Mucosa of descending colon (tissue), 3 donors: Measurements from ENCODE around the gene KRT82. TPM values are rescaled to one million over a fixed set of nuclear protein-coding genes. Genes with fewer than 3 reads are reported as not detected.

Experiments
- ATAC-seq: fragments of 200-7000 bp; cut with Tn5 transposase; one replicate; pipeline ENCODE4 v1.9.1; 2020; ENCODE audit warnings: mild to moderate bottlenecking, moderate library complexity
- DNase-seq, 3 donors: peaks; one replicate each; pipeline ENCODE4 v3.0.0-alpha.2; 2020
- H3K36me3 ChIP-seq: fragments of 200-600 bp; one replicate; pipeline ENCODE4 v1.8.0; 2021; ENCODE audit warnings: low read depth, mild to moderate bottlenecking
- H3K4me1 ChIP-seq: fragments of 200-600 bp; one replicate; pipeline ENCODE4 v1.8.0; 2021; ENCODE audit warnings: low read depth, mild to moderate bottlenecking
- H3K4me3 ChIP-seq: fragments of 200-600 bp; one replicate; pipeline ENCODE4 v1.8.0; 2021; ENCODE audit warnings: mild to moderate bottlenecking
- H3K9me3 ChIP-seq: fragments of 200-600 bp; one replicate; pipeline ENCODE4 v1.8.0; 2021; ENCODE audit warnings: mild to moderate bottlenecking
- intact Hi-C, 2 donors: fragments of 100-400 bp; cut with DNase I in 1 of 2; cut with micrococcal nuclease in 1 of 2; formaldehyde crosslinking; loops; one replicate each; pipeline versions ENCODE4 v1.11.0 to v1.11.1; 2022; cut with DNase I, micrococcal nuclease
- total RNA-seq, 3 donors: library from RNA; stranded (reverse); fragmentation: NEBNext Ultra II Directional in 2 of 3; extraction: Animal tissue kit (Norgen Biotek cat#: 25700) in 2 of 3; gene quantifications; one replicate each; pipeline versions ENCODE4 v1.2.1 to v1.2.4, GENCODE V29; 2021 to 2023
- TF ChIP-seq, protein P1 (sequence below): fragments of 200-600 bp; IDR thresholded peaks from one replicate; pipeline ENCODE4 v1.8.0; 2022; ENCODE audit warnings: antibody characterized with exemption, mild to moderate bottlenecking
- donor health status: DM: no; HTN: no; CAD: no; lungs with moderate emphysema.
- donor health status: DM: no; HTN: no; CAD: no.
- donor health status: DM: no; HTN: yes; CAD: no.

The KRT82 gene
- total RNA-seq, 3 donors from 2014 or later = not detected

DNA sequence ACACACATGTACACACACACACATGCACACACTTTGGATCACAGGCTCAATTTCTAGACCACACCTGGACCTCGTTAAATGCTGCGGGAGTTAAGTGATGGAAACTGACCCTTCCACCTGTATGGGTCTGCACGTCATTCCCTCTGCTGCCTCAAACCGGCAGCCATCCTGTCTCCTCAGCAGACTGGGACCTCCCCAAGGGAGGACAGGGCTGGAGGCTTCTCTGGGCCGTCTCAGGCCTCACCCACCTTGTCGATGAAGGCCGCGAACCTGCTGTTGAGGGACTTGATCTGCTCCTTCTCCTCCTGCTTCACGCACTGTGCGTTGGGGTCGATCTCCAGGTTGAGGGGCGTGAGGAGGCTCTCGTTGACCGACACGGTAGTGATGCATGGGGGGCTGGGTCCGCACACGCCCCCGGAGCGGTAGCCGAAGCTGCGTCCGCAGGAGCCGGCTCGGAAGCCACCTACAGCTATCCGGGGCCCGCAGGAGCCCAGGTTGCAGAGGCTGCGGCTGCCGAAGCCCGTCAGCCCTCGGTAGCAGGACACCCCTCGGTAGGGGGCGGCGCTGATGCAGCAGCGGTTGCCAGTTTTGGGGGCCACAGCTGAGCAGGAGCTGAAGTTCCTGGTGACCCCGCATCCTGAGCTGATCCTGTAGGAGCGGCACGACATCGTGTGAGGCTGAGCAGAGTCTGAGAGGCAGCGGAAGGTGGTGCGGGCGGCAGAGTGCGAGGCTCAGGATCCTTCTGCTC, 39.2 kb downstream of the KRT82 start, which contains the start of gene KRT85:
Gene KRT85, minus strand, starts transcription at position 744 of the 748 bp plus-strand sequence. Its CDS starts 76 bp downstream, at position 668.
- DNase-seq = no peak
- Histone ChIP-seq H3K9me3 (no peaks in the 10 kb centered on the region), H3K4me1 (no peaks in the 10 kb centered on the region), H3K36me3 (no peaks in the 10 kb centered on the region), H3K4me3 (no peak within 1 kb of the TSS)
- no peak for ATAC-seq
- TF ChIP-seq, protein P1, sequence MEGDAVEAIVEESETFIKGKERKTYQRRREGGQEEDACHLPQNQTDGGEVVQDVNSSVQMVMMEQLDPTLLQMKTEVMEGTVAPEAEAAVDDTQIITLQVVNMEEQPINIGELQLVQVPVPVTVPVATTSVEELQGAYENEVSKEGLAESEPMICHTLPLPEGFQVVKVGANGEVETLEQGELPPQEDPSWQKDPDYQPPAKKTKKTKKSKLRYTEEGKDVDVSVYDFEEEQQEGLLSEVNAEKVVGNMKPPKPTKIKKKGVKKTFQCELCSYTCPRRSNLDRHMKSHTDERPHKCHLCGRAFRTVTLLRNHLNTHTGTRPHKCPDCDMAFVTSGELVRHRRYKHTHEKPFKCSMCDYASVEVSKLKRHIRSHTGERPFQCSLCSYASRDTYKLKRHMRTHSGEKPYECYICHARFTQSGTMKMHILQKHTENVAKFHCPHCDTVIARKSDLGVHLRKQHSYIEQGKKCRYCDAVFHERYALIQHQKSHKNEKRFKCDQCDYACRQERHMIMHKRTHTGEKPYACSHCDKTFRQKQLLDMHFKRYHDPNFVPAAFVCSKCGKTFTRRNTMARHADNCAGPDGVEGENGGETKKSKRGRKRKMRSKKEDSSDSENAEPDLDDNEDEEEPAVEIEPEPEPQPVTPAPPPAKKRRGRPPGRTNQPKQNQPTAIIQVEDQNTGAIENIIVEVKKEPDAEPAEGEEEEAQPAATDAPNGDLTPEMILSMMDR = no peak
- intact Hi-C loops = loop anchor here in 1 of 2 donors (10.0 kb wide), 1 partner anchor 508 kb away; no protein-coding TSS in a partner anchor

DNA sequence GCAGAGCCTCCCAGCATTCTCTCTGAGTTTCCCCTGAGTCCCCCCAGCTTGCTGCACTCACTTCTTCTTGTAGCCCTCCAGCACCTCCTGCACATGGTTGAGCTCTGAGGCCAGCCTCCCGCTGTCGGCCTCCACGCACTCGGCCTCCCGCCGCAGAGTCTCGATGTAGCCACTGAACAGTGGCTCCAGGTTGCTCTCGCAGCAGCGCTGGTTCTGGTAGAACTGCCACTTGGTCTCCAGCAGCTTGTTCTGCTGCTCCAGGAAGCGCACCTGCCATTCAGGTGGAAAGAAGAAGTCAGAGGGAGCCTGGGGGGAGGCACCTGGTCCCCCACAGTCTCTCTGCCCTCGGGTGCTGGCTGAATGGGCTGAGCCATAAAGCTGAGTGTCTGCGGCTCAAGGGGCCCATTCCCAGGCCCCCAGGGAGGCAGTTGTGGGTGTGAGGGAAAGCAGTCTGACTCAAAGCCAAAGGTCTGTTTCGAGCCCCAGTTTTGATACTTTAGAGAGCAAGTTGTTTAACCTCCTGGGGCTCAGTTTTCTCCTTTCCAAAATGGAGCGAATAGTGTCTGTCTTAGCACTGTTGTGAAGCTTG, 41.1 kb downstream of the KRT82 start:
- no peaks in the 10 kb centered on the region for H3K4me1 ChIP-seq
- H3K4me3 ChIP-seq = no peak overlapping the region
- H3K36me3 ChIP-seq = no peaks in the 10 kb centered on the region
- no peaks in the 10 kb centered on the region for H3K9me3 ChIP-seq
- DNase-seq (no peak), ATAC-seq (no peak)
- TF ChIP-seq, protein P1 = no peak
- intact Hi-C loops = loop anchor here in 1 of 2 donors (10.0 kb wide), 1 partner anchor 510 kb away; no protein-coding TSS in a partner anchor

DNA sequence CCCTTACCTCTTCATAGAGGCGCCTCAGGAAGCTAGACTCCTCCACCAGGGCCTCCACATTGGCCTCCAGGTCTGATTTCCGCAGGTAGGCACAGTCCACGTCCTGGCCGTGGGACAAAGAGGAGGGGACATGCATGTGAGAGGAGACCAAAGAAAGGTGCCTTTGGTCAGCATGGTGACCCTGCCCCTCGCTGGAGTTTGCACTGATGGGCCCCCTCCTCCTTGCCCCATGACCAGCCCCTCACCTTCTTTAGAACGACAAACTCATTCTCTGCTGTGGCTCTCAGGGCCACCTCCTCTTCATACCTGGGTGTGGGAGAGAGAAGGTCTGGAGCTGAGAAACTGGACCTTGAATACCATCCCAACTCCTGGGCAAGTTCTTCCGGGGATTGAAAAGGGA, 42.1 kb downstream of the KRT82 start:
- Histone ChIP-seq H3K36me3 (no peaks in the 10 kb centered on the region), H3K4me3 (no peak overlapping the region), H3K9me3 (no peaks in the 10 kb centered on the region), H3K4me1 (no peaks in the 10 kb centered on the region)
- ATAC-seq (no peak), DNase-seq (no peak)
- TF ChIP-seq, protein P1 = no peak
- intact Hi-C loops = loop anchor here in 1 of 2 donors (10.0 kb wide), 1 partner anchor 511 kb away; no protein-coding TSS in a partner anchor

DNA sequence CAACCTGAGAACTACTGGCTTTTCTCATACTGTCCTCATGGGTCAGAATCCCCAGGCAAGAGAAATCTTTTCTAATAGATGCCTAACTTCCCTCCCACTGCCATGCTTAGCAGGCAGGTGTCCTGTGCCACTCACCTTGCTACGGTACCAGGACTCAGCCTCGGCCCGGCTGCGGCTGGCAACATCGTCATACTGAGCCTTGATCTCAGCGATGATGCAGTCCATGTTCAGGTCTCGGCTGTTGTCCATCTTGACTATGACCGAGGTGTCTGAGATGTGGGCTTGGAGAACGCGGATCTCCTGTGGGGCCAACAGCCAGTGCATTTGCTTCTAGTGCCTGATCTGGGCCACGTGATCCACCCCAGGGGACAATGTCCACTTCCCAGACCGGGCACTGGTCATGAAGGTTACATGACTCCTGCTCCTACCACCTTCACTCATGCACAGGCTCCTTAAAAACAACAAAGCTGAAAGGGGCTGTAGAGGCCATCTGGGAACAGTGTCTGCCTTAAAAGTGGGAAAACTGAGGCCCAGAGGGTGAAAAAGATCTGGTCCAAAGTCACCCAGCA, 42.9 kb downstream of the KRT82 start:
- ATAC-seq (no peak), DNase-seq (no peak)
- Histone ChIP-seq H3K4me3 (no peak overlapping the region), H3K36me3 (no peaks in the 10 kb centered on the region), H3K4me1 (no peaks in the 10 kb centered on the region), H3K9me3 (no peaks in the 10 kb centered on the region)
- intact Hi-C loops = loop anchor here in 1 of 2 donors (10.0 kb wide), 1 partner anchor 512 kb away; no protein-coding TSS in a partner anchor
- TF ChIP-seq, protein P1 = no peak

DNA sequence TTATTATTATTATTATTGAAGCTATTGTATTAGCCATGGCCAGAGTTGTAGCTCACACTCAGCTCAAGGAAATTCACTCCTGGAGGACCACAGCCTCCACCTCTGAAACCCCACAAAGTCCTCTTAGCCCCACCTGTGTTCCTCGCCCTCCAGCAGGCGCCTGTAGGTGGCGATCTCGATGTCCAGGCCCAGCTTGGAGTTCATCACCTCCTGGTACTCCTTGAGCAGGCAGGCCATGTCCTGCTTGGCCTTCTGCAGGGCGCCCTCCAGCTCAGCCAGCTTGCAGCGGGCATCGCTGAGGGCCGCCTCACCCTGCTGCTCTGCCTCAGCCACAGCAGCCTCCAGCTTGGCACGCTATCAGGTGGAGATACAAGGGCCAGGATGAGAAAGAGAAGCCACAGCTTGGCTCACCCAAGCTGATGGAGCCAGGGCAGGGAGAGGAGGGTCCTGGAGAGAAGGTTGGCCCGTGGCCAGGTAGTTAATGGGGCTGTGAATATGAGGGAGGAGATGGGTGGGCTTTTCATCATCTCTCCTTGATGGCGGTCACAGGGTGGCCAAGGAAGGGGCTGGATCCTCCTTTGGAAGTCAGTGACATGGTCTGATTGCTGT, 43.9 kb downstream of the KRT82 start:
- no peak for ATAC-seq

More for the DNA sequence above, 43.9 kb downstream of the KRT82 start:
- Histone ChIP-seq H3K9me3 (no peaks in the 10 kb centered on the region), H3K4me1 (no peaks in the 10 kb centered on the region), H3K36me3 (no peaks in the 10 kb centered on the region), H3K4me3 (no peak overlapping the region)
- intact Hi-C loops = loop anchor here in 1 of 2 donors (10.0 kb wide), 1 partner anchor 513 kb away; no protein-coding TSS in a partner anchor
- TF ChIP-seq, protein P1 = no peak
- no peak for DNase-seq
